Measurements from ENCODE around the gene EI24.
A peak's percentile ranks its signal among the peaks of the same experiment; 100 is the strongest.
"Not testable (repeated sequence)": the region's sequence is repeated elsewhere in the genome, so short reads cannot be mapped to it uniquely, and the experiment has no call there.

EI24 gene

GRCh38 chr11:125568970-125569914 lies at the start of gene EI24:
EI24 (plus strand) TSS chr11:125569477; CDS start chr11:125572528, 3,051 bp downstream.
- DNase-seq (ENCODE audit: low read depth, low spot score), result peak; percentile 75

DNA sequence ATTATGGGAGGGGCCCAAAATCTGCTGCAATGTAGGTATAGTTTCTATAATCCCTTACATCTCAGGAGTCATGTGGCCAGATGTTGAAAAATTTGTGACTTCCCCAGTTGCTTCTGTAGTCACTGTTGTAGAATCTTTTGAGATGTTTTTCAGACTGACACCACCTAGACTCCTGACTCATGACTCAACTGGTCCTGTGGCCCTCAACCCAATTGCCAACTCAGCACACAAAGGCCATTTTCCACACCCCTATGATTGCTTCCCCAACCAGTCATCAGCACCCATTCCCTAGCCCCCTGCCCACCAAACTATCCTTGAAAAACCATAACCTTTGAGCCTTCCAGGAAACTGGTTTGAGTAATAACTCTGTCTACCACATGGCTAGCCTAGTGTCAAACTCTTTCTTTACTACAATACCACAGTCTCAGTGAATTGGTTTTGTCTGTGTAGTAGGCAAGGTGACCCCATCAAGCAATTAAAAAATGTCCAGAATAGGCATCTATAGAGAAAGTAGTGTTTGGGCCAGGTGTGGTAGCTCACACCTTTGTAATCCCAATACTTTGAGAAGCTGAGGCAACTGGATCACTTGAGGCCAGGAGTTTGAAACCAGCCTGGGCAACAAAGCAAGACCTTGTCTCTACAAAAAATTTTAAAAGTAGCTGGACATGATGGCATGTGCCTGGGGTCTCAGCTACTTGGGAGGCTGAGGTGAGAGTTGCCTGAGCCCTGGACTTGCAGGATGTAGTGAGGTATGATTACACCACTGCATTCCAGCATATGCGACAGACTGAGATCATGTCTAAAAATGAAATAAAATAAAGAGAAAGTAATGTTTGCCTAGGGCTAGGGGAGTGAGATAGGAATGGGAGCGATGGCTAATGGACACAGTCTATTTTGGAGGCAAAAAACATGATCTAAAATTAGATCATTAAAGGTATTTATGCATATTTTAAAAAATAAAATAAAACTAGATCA lies 49.1 kb upstream of the EI24 start:
- no peak for DNase-seq (ENCODE audit: low read depth, low spot score)

DNA sequence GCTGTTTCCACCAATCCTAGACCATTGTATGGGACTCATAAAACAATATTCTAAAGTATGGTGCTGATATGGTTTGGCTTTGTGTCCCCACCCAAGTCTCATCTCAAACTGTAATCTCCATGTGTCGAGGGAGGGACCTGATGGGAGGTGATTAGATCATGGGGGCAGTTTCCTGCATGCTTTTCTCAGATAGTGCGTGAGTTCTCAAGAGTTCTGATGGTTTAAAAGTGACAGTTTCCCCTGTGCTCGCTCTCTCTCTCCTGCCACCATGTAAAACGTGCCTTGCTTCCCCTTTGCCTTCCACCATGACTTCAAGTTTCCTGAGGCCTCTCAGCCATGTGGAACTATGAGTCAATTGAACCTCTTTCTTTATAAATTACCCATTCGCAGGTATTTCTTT lies 44.0 kb upstream of the EI24 start:
- no peak for DNase-seq (ENCODE audit: low read depth, low spot score)

DNA sequence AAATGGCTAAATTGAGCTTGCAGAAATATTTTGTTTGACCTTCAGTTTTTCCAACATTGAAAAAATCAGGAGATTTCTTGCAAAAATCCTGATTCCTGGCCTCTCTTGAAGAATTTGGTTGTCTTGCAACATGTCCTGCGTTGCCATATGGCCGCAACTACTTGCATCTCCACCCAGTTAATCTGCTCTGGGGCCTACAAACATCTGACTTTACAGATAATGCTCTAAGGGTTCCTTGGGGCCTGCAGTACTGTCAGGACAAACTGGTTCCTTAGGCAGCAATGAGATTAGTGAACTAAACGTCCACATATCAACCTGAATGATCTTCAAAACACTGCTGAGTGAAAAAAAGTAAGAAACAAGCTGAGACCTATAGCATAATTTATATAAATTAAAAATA lies 36.6 kb upstream of the EI24 start:
- DNase-seq (ENCODE audit: low read depth, low spot score), result no peak

DNA sequence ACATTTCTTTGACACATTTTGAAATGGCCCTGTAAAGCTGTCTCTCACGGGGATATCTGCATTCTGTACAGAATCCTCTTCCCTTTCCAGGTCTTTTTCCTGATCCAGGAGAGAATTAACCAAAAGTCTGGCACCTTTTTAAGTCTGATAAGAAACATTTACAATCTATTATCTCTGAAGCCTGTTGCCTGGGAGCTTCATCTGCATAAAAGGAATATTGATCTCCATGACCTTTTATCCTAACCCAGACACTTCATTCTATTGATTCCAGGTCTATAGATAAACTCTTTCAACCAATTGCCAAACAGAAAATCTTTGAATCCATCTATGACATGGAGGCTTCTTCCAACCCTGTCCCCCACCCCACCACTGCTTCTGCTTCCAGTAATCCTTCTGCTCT lies 33.7 kb upstream of the EI24 start:
- DNase-seq (ENCODE audit: low read depth, low spot score), result no peak

DNA sequence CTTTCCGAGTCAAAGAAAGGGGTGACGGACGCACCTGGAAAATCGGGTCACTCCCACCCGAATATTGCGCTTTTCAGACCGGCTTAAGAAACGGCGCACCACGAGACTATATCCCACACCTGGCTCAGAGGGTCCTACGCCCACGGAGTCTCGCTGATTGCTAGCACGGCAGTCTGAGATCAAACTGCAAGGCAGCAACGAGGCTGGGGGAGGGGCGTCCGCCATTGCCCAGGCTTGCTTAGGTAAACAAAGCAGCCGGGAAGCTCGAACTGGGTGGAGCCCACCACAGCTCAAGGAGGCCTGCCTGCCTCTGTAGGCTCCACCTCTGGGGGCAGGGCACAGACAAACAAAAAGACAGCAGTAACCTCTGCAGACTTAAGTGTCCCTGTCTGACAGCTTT lies 32.4 kb upstream of the EI24 start:
- not testable (repeated sequence) for DNase-seq (ENCODE audit: low read depth, low spot score)

GRCh38 chr11:125542709-125543108 lies 26.6 kb upstream of the EI24 start:
- no peak for DNase-seq (ENCODE audit: low read depth, low spot score)

DNA sequence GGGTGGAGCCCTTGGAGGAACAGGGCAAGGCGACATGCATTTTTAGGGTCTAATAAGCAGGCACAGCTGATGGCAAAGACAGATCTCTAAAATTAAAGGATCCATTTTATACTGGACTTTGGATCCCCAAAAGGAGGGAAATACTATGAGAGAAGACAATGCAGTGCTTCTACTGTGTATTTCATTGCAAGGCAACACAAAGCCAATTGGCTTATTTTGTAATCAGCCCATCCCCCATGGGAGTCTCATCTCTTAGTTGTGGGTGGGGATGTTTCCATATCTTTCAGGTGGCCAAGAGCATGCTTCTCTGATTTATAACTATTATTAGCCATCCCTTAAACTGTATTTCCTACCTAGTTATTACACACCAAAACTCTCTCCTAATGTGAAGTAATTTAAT lies 18.5 kb upstream of the EI24 start:
- no peak for DNase-seq (ENCODE audit: low read depth, low spot score)

GRCh38 chr11:125551835-125552342 lies 17.4 kb upstream of the EI24 start:
- no peak for DNase-seq (ENCODE audit: low read depth, low spot score)

DNA sequence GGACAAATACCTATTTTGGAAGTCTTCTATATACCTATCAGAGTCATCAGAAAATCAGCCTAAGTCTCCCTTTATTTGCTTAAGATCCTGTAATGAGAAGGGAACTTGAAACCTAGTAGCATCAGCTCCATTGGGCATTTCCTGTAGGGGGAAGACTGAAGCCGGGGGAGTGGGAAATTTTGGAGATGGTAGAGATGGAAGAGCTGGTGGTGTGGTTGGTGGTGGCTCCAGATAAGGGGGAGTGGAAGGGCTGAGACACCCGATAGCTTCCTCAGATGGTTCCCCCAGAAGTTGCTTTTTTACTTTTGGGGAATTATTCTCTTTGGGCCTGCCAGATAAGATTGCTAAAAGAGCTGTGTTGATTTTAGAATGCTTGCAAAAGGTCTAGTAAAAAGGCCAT lies 16.4 kb upstream of the EI24 start:
- no peak for DNase-seq (ENCODE audit: low read depth, low spot score)

- DNase-seq (ENCODE audit: low read depth, low spot score), result no peak
These were observed 15.9 kb upstream of the EI24 start for GRCh38 chr11:125553357-125553756.

GRCh38 chr11:125554038-125554437 lies 15.2 kb upstream of the EI24 start:
- DNase-seq (ENCODE audit: low read depth, low spot score), result no peak

GRCh38 chr11:125559888-125560287 lies 9.4 kb upstream of the EI24 start:
- DNase-seq (ENCODE audit: low read depth, low spot score), result no peak

DNA sequence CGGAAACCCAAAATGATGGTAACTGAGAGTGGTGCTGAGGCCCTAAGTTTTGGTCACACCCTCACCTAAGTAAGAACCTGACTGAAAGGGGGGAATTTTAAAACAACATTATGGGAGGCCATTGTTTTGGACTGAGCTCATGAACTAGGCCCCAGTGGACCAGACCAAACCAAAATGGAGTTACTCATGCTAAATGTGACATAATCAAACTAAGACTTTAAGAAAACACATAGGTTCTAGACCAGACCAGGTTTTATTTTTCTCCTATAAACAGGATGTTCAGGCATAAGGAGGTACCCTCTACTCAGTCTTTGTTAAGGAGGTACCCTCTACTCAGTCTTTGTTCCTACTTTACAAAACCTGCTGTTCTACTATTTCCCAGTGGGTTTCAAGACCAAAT lies 7.4 kb upstream of the EI24 start:
- DNase-seq (ENCODE audit: low read depth, low spot score), result no peak

DNA sequence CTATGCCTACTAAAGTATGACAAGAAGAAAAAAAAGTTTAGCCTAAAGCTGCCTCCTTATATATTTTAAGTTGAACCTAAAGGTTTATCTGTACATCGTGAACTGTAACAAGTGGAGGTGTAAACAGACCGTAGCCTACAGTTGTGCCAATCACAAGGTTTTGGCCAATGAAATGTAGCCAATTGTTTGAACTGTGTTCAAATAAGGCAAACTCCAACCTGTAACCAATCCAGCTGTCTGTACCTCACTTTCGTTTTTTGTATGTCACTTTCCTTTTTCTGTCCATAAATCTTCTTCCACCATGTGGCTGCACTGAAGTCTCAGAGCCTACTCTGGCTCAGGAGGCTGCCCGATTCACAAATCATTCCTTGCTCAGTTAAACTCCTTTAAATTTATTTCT lies 6.8 kb upstream of the EI24 start:
- no peak for DNase-seq (ENCODE audit: low read depth, low spot score)

DNA sequence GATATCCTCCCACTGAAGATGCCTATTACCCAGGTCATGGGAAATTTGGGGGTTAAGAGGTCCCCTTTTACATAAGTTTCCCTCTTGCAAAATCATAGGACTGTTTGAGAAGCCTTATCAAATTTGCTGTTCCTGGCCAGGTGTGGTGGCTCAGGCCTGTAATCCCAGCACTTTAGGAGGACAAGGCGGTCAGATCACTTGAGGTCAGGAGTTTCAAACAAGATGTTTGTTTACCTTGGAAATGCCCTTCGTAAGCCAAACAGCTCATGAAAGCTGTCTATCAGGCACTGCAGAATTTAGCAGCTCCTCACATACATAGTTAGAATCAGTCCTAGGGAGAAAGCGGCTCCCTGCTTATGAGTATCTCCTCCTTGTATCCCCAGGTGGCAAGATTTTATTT lies 4.9 kb upstream of the EI24 start:
- no peak for DNase-seq (ENCODE audit: low read depth, low spot score)

- DNase-seq (ENCODE audit: low read depth, low spot score), result no peak
These were observed 3.0 kb upstream of the EI24 start for GRCh38 chr11:125566235-125566634.

DNA sequence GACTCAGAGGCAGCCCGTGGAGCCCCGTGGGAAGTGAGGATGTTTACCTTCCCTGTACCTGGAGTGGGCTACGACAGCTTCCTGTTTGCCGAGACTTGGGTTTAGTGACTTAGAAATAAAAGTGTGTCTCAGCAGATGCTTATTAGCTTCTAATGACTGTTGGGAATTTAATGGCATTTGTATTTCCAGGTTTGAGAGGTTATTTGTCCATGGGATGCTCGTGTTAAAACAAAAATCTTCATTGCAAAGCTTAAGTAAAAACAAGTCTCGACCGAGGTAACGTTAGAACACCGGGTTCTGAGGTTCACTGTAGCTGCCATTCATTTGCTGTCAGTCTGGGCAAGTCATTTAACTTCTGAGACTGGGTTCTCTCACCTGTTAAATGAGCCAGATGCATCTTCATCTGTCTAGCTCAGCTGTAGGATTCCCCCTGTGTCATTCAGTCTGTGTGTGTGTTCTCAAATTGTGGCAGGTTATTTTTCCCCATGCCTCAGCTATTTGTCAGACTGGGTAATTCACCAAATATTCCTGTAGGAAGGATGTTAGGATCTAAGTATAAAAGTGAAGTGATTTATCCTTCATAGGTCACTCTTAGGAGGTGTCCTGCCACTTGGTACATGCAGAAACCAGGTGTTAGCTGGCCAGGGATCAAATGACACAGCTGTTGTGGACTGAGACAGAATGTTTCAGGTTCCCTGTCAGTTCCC lies 791 bp downstream of the EI24 start:
- no peak for DNase-seq (ENCODE audit: low read depth, low spot score)

- DNase-seq (ENCODE audit: low read depth, low spot score), result no peak
These were observed 1.7 kb downstream of the EI24 start for GRCh38 chr11:125570952-125571351.

DNA sequence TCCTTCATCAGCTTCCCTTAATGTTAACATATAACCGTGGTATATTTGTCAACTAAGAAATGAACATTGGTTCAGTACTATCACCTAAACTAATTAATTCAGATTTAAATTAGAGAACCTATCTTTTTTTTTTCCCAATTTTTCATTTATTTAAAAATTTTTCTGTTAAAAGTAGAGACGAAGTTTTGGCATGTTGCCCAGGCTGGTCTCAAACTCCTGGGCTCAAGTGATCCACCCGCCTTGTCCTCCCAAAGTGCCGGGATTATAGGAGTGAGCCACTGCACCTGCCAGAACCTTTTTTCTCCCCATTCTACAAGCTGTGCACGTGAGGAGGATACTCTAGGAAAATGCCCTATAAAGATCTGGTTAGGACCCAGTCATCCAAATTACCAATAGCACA lies 3.6 kb downstream of the EI24 start:
- DNase-seq (ENCODE audit: low read depth, low spot score), result no peak

- not testable (repeated sequence) for DNase-seq (ENCODE audit: low read depth, low spot score)
These were observed 7.9 kb downstream of the EI24 start for GRCh38 chr11:125577181-125577580.

- no peak for DNase-seq (ENCODE audit: low read depth, low spot score)
These were observed 9.5 kb downstream of the EI24 start for GRCh38 chr11:125578783-125579182.
